ENCODE results near the gene SDSL. TPM values are rescaled to one million over a fixed set of nuclear protein-coding genes. Genes with fewer than 3 reads are reported as not detected.

The SDSL gene
- total RNA-seq, 1 experiment from 2014 or later, result 0.52 TPM

- TF ChIP-seq TEAD1 (CRISPR knock-in tag; IDR thresholded peaks at IDR 0.05) (no peak), PREB (CRISPR knock-in tag; IDR thresholded peaks at IDR 0.05; ENCODE audit: borderline replicate concordance) (no peak), PRRX2 (CRISPR knock-in tag; IDR thresholded peaks at IDR 0.05) (no peak), NR3C1 (CRISPR knock-in tag; conservative IDR thresholded peaks at IDR 0.05; ENCODE audit: low read depth) (no peak), E2F1 (CRISPR knock-in tag; IDR thresholded peaks at IDR 0.05) (no peak), ESRRA (CRISPR knock-in tag; IDR thresholded peaks at IDR 0.05; ENCODE audit: borderline replicate concordance) (no peak), HMGA2 (CRISPR knock-in tag; IDR thresholded peaks at IDR 0.05) (no peak), TP53 (CRISPR knock-in tag; IDR thresholded peaks at IDR 0.05) (no peak)
These were observed 52.7 kb downstream of the SDSL start (continued) for GRCh38 chr12:113474635-113475436.

GRCh38 chr12:113475451-113476175, 53.4 kb downstream of the SDSL start:
- DNase-seq (ENCODE audit: low spot score), result no peak
- no peak for ATAC-seq
- H3K36me3 Mint-ChIP-seq, result no peaks in the 10 kb centered on the region
- CTCF ChIA-PET, result interaction anchor here (0.7 to 7.2 kb wide), 2 partner anchors 14 to 20 kb away, joined by 4 to 89 read pairs; no protein-coding TSS in a partner anchor
- no peaks in the 10 kb centered on the region for H3K9me3 Mint-ChIP-seq
- H3K4me1 Mint-ChIP-seq, result peaks cover 80% of the 10 kb centered on the region
- peak overlapping the region; percentile 62 for H3K4me3 Mint-ChIP-seq
- no peak for TF ChIP-seq TEAD4 (CRISPR knock-in tag; IDR thresholded peaks at IDR 0.05)
- TF ChIP-seq ZNF416 (CRISPR knock-in tag; IDR thresholded peaks at IDR 0.05), result no peak
- TF ChIP-seq SP1 (CRISPR knock-in tag; conservative IDR thresholded peaks at IDR 0.05), result no peak
- no peak for TF ChIP-seq ZMAT4 (CRISPR knock-in tag; IDR thresholded peaks at IDR 0.05)
- TF ChIP-seq PREB (CRISPR knock-in tag; IDR thresholded peaks at IDR 0.05; ENCODE audit: borderline replicate concordance), result no peak
- no peak for TF ChIP-seq ATF3 (CRISPR knock-in tag; conservative IDR thresholded peaks at IDR 0.05)
- TF ChIP-seq SMAD3 (CRISPR knock-in tag; IDR thresholded peaks at IDR 0.05; ENCODE audit: borderline replicate concordance), result no peak
- TF ChIP-seq ZNF423 (CRISPR knock-in tag; IDR thresholded peaks at IDR 0.05), result no peak
- TF ChIP-seq RORB (CRISPR knock-in tag; IDR thresholded peaks at IDR 0.05), result no peak
- no peak for TF ChIP-seq ATF6 (CRISPR knock-in tag; IDR thresholded peaks at IDR 0.05)
- TF ChIP-seq CTCF (IDR thresholded peaks at IDR 0.05), result no peak
- no peak for TF ChIP-seq ZNF232 (CRISPR knock-in tag; IDR thresholded peaks at IDR 0.05)
- TF ChIP-seq ETV6 (CRISPR knock-in tag; IDR thresholded peaks at IDR 0.05), result no peak
- TF ChIP-seq ZNF121 (CRISPR knock-in tag; IDR thresholded peaks at IDR 0.05), result no peak
- POLR2A ChIA-PET, result no interaction called here
- H3K27me3 Mint-ChIP-seq (ENCODE audit: low read depth), result peaks cover 98% of the 10 kb centered on the region
- no peak overlapping the region for H3K27ac Mint-ChIP-seq
